ENCODE measurements around the gene FBLIM1. TPM values are rescaled to one million over a fixed set of nuclear protein-coding genes. Genes with fewer than 3 reads are reported as not detected.

Gene FBLIM1
- total RNA-seq, 1 experiment from 2014 or later = 25.6 TPM

DNA sequence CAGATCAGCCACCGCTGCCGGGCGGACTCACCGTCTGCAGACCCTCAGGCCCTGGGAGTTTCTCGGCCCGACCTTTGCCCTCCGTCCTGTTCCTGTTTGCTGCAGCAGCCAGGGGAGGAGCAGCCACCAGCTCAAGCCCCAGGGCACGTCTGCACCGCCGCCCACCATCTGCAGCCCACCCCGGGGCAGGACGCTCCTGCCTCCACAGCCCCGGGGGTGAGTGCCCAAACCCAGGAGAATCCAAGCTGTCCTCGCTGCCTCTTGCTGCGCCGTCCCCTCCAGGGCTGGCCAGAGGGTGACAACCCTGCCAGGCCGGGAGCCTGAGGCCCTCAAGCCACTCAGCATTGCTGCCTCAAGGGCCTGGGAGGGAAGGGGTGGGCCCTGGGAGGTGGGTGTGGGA is 23.7 kb upstream of the FBLIM1 start:
- Mint-ChIP-seq H3K4me1 (ENCODE audit: low read depth, unreplicated experiment) (no peaks in the 10 kb centered on the region), H3K9me3 (ENCODE audit: low read depth, unreplicated experiment) (no peaks in the 10 kb centered on the region), H3K4me3 (ENCODE audit: low read depth, unreplicated experiment) (no peak overlapping the region), H3K27me3 (ENCODE audit: unreplicated experiment) (no peaks in the 10 kb centered on the region), H3K27ac (ENCODE audit: unreplicated experiment) (no peak overlapping the region), H3K36me3 (ENCODE audit: insufficient read depth, unreplicated experiment) (peaks cover 7% of the 10 kb centered on the region)
- DNase-seq = no peak
- intact Hi-C loops (cut with micrococcal nuclease; ENCODE audit: unreplicated experiment) = no loop called here
- BruUV-seq (replicated peaks) = no TSS peak
- CTCF ChIA-PET = interaction anchor here (1.2 kb wide), 1 partner anchor 38 kb away, joined by 11 read pairs; no protein-coding TSS in a partner anchor
- TF ChIP-seq, protein P1, sequence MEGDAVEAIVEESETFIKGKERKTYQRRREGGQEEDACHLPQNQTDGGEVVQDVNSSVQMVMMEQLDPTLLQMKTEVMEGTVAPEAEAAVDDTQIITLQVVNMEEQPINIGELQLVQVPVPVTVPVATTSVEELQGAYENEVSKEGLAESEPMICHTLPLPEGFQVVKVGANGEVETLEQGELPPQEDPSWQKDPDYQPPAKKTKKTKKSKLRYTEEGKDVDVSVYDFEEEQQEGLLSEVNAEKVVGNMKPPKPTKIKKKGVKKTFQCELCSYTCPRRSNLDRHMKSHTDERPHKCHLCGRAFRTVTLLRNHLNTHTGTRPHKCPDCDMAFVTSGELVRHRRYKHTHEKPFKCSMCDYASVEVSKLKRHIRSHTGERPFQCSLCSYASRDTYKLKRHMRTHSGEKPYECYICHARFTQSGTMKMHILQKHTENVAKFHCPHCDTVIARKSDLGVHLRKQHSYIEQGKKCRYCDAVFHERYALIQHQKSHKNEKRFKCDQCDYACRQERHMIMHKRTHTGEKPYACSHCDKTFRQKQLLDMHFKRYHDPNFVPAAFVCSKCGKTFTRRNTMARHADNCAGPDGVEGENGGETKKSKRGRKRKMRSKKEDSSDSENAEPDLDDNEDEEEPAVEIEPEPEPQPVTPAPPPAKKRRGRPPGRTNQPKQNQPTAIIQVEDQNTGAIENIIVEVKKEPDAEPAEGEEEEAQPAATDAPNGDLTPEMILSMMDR (IDR thresholded peaks at IDR 0.05; ENCODE audit: unreplicated experiment) = no peak

DNA sequence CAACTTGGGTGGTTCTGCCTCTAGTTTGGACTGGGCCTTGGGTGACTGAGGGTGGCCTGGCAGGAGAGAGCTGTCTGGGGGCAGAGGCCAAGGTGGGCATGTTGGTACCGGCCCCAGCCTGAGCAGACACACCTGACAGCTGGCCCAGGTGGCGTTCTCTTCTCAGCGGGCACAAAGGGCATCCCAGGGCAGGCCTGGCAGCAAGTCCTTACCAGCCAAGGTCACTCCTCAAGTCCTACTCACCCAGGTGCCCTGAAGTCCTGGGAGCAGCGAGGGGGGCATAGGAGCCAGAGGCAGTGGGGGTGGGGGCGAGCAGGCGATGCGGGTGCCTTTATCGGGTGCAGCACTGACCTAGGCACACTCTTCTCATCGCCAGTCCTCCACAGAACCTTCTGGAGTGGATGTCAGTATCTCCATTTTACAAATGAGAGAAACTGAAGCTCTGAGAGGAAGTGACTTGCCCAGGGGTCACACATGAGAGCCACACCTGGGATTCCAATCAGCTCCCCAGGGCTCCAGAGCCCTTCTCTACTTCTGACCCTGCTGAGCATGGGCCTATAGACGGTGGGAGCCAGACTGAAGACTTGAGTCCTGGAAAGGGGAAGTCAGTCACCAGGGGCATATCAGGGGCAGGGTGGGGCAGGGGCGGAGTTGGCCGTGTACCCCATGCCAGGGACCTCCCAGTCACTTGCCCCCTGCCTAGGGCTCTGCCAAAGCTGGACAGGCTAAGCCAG is 23.1 kb upstream of the FBLIM1 start:
- Mint-ChIP-seq H3K27me3 (ENCODE audit: unreplicated experiment) (no peaks in the 10 kb centered on the region), H3K4me3 (ENCODE audit: low read depth, unreplicated experiment) (no peak overlapping the region), H3K27ac (ENCODE audit: unreplicated experiment) (no peak overlapping the region), H3K36me3 (ENCODE audit: insufficient read depth, unreplicated experiment) (peaks cover 7% of the 10 kb centered on the region), H3K9me3 (ENCODE audit: low read depth, unreplicated experiment) (no peaks in the 10 kb centered on the region), H3K4me1 (ENCODE audit: low read depth, unreplicated experiment) (no peaks in the 10 kb centered on the region)
- CTCF ChIA-PET = interaction anchor here (1.2 kb wide), 1 partner anchor 38 kb away, joined by 11 read pairs; no protein-coding TSS in a partner anchor
- TF ChIP-seq, protein P1 (IDR thresholded peaks at IDR 0.05; ENCODE audit: unreplicated experiment) = no peak
- no peak for DNase-seq
- BruUV-seq (replicated peaks) = no TSS peak
- intact Hi-C loops (cut with micrococcal nuclease; ENCODE audit: unreplicated experiment) = no loop called here

GRCh38 chr1:15736038-15736891 is 22.3 kb upstream of the FBLIM1 start, which contains the start of gene SLC25A34:
Gene SLC25A34, plus strand, starts transcription at chr1:15736258. Its CDS starts 228 bp downstream, at chr1:15736486.
- Mint-ChIP-seq H3K4me1 (ENCODE audit: low read depth, unreplicated experiment) (peaks cover 4% of the 10 kb centered on the region), H3K36me3 (ENCODE audit: insufficient read depth, unreplicated experiment) (peaks cover 9% of the 10 kb centered on the region), H3K27me3 (ENCODE audit: unreplicated experiment) (no peaks in the 10 kb centered on the region), H3K4me3 (ENCODE audit: low read depth, unreplicated experiment) (no peak within 1 kb of the TSS), H3K9me3 (ENCODE audit: low read depth, unreplicated experiment) (no peaks in the 10 kb centered on the region), H3K27ac (ENCODE audit: unreplicated experiment) (no peak within 1 kb of the TSS)
- TF ChIP-seq, protein P1 (IDR thresholded peaks at IDR 0.05; ENCODE audit: unreplicated experiment) = no peak
- no peak for DNase-seq
- intact Hi-C loops (cut with micrococcal nuclease; ENCODE audit: unreplicated experiment) = no loop called here
- no TSS peak for BruUV-seq (replicated peaks)
- CTCF ChIA-PET = no interaction called here

DNA sequence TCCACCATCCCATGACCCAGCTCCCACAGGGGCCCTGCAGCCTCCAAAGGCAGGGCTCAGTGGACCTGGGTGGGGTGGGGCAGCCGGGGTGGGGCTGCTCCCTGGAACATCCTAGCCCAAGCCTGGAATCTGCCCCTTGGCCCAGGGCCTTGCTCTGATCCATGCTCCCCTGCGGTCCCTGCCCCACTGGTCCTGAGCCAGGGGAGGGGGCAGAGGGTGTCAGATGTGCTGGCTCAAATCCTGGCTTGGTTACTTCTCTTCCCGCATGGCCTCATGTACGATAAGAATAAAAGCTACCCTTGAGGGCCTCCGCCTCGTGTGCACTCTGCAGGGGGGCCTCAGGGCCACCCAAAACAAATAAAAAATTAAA is 21.7 kb upstream of the FBLIM1 start:
- no TSS peak for BruUV-seq (replicated peaks)
- no peak for DNase-seq
- Mint-ChIP-seq H3K27ac (ENCODE audit: unreplicated experiment) (no peak overlapping the region), H3K4me3 (ENCODE audit: low read depth, unreplicated experiment) (no peak overlapping the region), H3K4me1 (ENCODE audit: low read depth, unreplicated experiment) (peaks cover 9% of the 10 kb centered on the region), H3K9me3 (ENCODE audit: low read depth, unreplicated experiment) (no peaks in the 10 kb centered on the region), H3K36me3 (ENCODE audit: insufficient read depth, unreplicated experiment) (peaks cover 13% of the 10 kb centered on the region), H3K27me3 (ENCODE audit: unreplicated experiment) (no peaks in the 10 kb centered on the region)
- TF ChIP-seq, protein P1 (IDR thresholded peaks at IDR 0.05; ENCODE audit: unreplicated experiment) = no peak
- intact Hi-C loops (cut with micrococcal nuclease; ENCODE audit: unreplicated experiment) = no loop called here
- CTCF ChIA-PET = no interaction called here

Data from Calu3 (cell line).